HepG2 (cell line): ENCODE results near the gene RLF. TPM values are rescaled to one million over a fixed set of nuclear protein-coding genes. Genes with fewer than 3 reads are reported as not detected.
A peak's percentile ranks its signal among the peaks of the same experiment; 100 is the strongest.

Source experiments
- ATF1 ChIP-seq: IDR thresholded peaks from 2 replicates; pipeline ENCODE4 v1.6.1; 2016; ENCODE audit warnings: mild to moderate bottlenecking, control low read depth
- JARID2 ChIP-seq: sonication (generic); formaldehyde crosslinking; IDR thresholded peaks from 2 replicates; pipeline ENCODE4 v1.8.1; 2023; ENCODE audit warnings: missing genetic modification reagents, inconsistent platforms; ENCODE audit not compliant: insufficient replicate concordance
- MEIS1 ChIP-seq: sonication (generic); formaldehyde crosslinking; IDR thresholded peaks from 2 replicates; pipeline ENCODE4 v1.9.0; 2021; ENCODE audit warnings: mild to moderate bottlenecking, missing genetic modification reagents, moderate library complexity, borderline replicate concordance
- RARA ChIP-seq: IDR thresholded peaks from 2 replicates; pipeline ENCODE4 v1.6.1; 2016; ENCODE audit warnings: missing genetic modification reagents, missing compliant biosample characterization
- SNAPC4 ChIP-seq: sonication (generic); formaldehyde crosslinking; IDR thresholded peaks from 2 replicates; pipeline ENCODE4 v1.4.0; 2020; ENCODE audit warnings: mild to moderate bottlenecking, missing genetic modification reagents
- TEAD3 ChIP-seq: optimal IDR thresholded peaks from 2 replicates; pipeline ENCODE3; 2016; ENCODE audit warnings: borderline replicate concordance
- ZBTB25 ChIP-seq: IDR thresholded peaks from 2 replicates; pipeline ENCODE4 v1.6.1; 2018; ENCODE audit warnings: missing genetic modification reagents
- ZFP36L2 ChIP-seq: sonication (generic); formaldehyde crosslinking; IDR thresholded peaks from 2 replicates; pipeline ENCODE4 v1.4.0; 2020; ENCODE audit warnings: missing genetic modification reagents
- ZNF34 ChIP-seq: sonication (generic); formaldehyde crosslinking; IDR thresholded peaks from 2 replicates; pipeline ENCODE4 v1.4.0; 2020; ENCODE audit warnings: mild to moderate bottlenecking, missing genetic modification reagents, borderline replicate concordance
- ZNF501 ChIP-seq: sonication (generic); formaldehyde crosslinking; IDR thresholded peaks from 2 replicates; pipeline ENCODE4 v1.5.1; 2020; ENCODE audit warnings: mild to moderate bottlenecking, moderate library complexity, missing genetic modification reagents
- ZNF878 ChIP-seq: sonication (generic); formaldehyde crosslinking; IDR thresholded peaks from 2 replicates; pipeline ENCODE4 v1.8.1; 2023; ENCODE audit warnings: mild to moderate bottlenecking, missing genetic modification reagents, moderate library complexity
- ZSCAN20 ChIP-seq: sonication (generic); formaldehyde crosslinking; IDR thresholded peaks from 2 replicates; pipeline ENCODE4 v1.4.0; 2020; ENCODE audit warnings: missing genetic modification reagents, mild to moderate bottlenecking, borderline replicate concordance
- polyA plus RNA-seq, 8 experiments: library from polyadenylated mRNA; depleted of rRNA in 3 of 8; stranded (reverse) in 7 of 8; unstranded in 1 of 8; fragments of >200 nt; fragmentation: Illumina TruSeq in 4 of 8; extraction: Trizol in 4 of 8; gene quantifications; 2 replicates each; pipeline versions ENCODE4 v1.2.1 to v1.2.3, GENCODE V29; 2011 to 2016; ENCODE audit warnings: low read depth in 4 of 8, missing spikeins in 1 of 8, mixed read lengths in 1 of 8; ENCODE audit not compliant: insufficient read depth in 1 of 8
- total RNA-seq, 5 experiments: library from RNA; depleted of rRNA; stranded (reverse); fragments of >200 nt; fragmentation: Illumina TruSeq; extraction: Trizol; gene quantifications; 2 replicates each; pipeline ENCODE4 v1.2.3, GENCODE V29; 2016; ENCODE audit warnings: low read depth in 1 of 5
- TF ChIP-seq, protein P1 (sequence below): sonication (generic); formaldehyde crosslinking; IDR thresholded peaks from 2 replicates; pipeline ENCODE4 v1.5.0; 2020; ENCODE audit warnings: mild to moderate bottlenecking, missing genetic modification reagents
- TF ChIP-seq, protein P2 (sequence below): sonication (generic); formaldehyde crosslinking; IDR thresholded peaks from 2 replicates; pipeline ENCODE4 v1.4.0; 2020; ENCODE audit warnings: mild to moderate bottlenecking, low read depth, missing genetic modification reagents
- TF ChIP-seq, protein P3 (sequence below): sonication (generic); formaldehyde crosslinking; IDR thresholded peaks from 2 replicates; pipeline ENCODE4 v1.5.1; 2020; ENCODE audit warnings: missing genetic modification reagents, mild to moderate bottlenecking, borderline replicate concordance

Gene RLF
- total and polyA plus RNA-seq, 2 of the 13 experiments (the other 11 are each of a cell fraction or from before 2014, with no cell fraction given), result 9.0 to 15.7 TPM

DNA sequence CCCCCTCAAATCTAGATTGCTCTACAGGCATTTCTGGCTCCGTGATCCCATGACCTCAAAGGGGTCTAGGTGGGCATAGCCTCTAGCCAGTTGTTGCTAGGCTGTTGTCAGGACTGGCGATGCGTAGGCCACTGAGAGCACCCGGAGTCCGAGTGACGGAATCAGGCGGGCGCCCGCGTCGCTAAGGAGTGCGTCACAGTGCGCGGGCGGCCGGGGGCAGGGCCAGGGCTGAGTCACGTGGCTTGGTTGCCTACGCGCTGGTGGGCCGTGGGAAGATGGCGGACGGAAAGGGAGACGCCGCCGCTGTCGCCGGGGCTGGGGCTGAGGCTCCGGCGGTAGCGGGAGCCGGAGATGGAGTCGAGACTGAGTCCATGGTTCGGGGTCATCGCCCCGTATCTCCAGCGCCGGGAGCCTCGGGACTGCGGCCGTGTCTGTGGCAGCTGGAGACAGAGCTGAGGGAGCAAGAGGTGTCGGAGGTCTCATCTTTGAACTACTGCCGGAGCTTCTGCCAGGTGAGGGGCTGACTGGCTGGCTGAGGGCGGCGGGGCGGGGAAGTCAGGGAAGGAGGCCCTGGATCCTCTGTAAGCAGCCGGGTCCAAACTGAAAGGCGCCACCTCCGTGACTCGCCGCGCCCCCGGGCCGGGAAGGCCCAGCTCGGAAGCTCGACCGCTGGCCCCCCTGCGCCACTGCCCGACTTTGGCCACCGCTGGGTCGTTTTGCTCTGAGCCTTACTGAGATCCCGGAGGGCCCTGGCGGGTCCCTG, at the start of gene RLF (continued):
- peak; percentile 51; the same call in 1 of the 2 replicates for TF ChIP-seq ZSCAN20 (CRISPR knock-in tag)
- peak; percentile 100 for TF ChIP-seq ATF1 (CRISPR knock-in tag)
- TF ChIP-seq ZNF501, result peak; percentile 97
- TF ChIP-seq, protein P1, sequence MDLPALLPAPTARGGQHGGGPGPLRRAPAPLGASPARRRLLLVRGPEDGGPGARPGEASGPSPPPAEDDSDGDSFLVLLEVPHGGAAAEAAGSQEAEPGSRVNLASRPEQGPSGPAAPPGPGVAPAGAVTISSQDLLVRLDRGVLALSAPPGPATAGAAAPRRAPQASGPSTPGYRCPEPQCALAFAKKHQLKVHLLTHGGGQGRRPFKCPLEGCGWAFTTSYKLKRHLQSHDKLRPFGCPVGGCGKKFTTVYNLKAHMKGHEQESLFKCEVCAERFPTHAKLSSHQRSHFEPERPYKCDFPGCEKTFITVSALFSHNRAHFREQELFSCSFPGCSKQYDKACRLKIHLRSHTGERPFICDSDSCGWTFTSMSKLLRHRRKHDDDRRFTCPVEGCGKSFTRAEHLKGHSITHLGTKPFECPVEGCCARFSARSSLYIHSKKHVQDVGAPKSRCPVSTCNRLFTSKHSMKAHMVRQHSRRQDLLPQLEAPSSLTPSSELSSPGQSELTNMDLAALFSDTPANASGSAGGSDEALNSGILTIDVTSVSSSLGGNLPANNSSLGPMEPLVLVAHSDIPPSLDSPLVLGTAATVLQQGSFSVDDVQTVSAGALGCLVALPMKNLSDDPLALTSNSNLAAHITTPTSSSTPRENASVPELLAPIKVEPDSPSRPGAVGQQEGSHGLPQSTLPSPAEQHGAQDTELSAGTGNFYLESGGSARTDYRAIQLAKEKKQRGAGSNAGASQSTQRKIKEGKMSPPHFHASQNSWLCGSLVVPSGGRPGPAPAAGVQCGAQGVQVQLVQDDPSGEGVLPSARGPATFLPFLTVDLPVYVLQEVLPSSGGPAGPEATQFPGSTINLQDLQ (CRISPR knock-in tag), result peak; percentile 93; the same call in 1 of the 2 replicates
- TF ChIP-seq, protein P2, sequence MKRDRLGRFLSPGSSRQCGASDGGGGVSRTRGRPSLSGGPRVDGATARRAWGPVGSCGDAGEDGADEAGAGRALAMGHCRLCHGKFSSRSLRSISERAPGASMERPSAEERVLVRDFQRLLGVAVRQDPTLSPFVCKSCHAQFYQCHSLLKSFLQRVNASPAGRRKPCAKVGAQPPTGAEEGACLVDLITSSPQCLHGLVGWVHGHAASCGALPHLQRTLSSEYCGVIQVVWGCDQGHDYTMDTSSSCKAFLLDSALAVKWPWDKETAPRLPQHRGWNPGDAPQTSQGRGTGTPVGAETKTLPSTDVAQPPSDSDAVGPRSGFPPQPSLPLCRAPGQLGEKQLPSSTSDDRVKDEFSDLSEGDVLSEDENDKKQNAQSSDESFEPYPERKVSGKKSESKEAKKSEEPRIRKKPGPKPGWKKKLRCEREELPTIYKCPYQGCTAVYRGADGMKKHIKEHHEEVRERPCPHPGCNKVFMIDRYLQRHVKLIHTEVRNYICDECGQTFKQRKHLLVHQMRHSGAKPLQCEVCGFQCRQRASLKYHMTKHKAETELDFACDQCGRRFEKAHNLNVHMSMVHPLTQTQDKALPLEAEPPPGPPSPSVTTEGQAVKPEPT, result peak; percentile 63; the same call in 1 of the 2 replicates
- peak; percentile 76; the same call in 1 of the 2 replicates for TF ChIP-seq ZBTB25 (CRISPR knock-in tag)
- TF ChIP-seq MEIS1 (CRISPR knock-in tag), result peak; percentile 43; the same call in 1 of the 2 replicates
- TF ChIP-seq ZNF878 (CRISPR knock-in tag), result 0 out of 2 replicates have a peak, but pooled peaks have one; percentile 58
- 0 out of 2 replicates have a peak, but pooled peaks have one; percentile 4 for TF ChIP-seq SNAPC4 (CRISPR knock-in tag)
- no peak; the same call in 1 of the 2 replicates for TF ChIP-seq ZNF34
- TF ChIP-seq, protein P3, sequence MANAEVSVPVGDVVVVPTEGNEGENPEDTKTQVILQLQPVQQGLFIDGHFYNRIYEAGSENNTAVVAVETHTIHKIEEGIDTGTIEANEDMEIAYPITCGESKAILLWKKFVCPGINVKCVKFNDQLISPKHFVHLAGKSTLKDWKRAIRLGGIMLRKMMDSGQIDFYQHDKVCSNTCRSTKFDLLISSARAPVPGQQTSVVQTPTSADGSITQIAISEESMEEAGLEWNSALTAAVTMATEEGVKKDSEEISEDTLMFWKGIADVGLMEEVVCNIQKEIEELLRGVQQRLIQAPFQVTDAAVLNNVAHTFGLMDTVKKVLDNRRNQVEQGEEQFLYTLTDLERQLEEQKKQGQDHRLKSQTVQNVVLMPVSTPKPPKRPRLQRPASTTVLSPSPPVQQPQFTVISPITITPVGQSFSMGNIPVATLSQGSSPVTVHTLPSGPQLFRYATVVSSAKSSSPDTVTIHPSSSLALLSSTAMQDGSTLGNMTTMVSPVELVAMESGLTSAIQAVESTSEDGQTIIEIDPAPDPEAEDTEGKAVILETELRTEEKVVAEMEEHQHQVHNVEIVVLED (CRISPR knock-in tag), result peak; percentile 92
- TF ChIP-seq JARID2, result no peak
- TF ChIP-seq ZFP36L2 (CRISPR knock-in tag), result no peak
- TF ChIP-seq RARA, result 0 out of 2 replicates have a peak, but pooled peaks have one; percentile 6
- peak; percentile 46 for TF ChIP-seq TEAD3 (CRISPR knock-in tag)
